ENCODE results near the gene ADCY6. TPM values are rescaled to one million over a fixed set of nuclear protein-coding genes. Genes with fewer than 3 reads are reported as not detected.

ADCY6 gene
- total and polyA plus RNA-seq, 2 of the 4 experiments (the other 2 are of a cell fraction): 18.5 to 34.4 TPM

GRCh38 chr12:48758186-48758585, 30.7 kb downstream of the ADCY6 start:
- no peaks in the 10 kb centered on the region for H3K36me3 ChIP-seq (ENCODE audit: control insufficient read depth, insufficient read depth, low read length)
- H3K4me3 ChIP-seq (ENCODE audit: insufficient read depth, low read depth, low read length): no peak overlapping the region
- H3K14ac ChIP-seq (replicated peaks; ENCODE audit: low read depth, low read length): no peak overlapping the region
- no peak overlapping the region for H2BK5ac ChIP-seq (ENCODE audit: low read depth, low read length, poor library complexity, severe bottlenecking)
- H3K4me2 ChIP-seq (ENCODE audit: low read depth, low read length): no peak overlapping the region
- H3K4ac ChIP-seq (ENCODE audit: low read depth, low read length): no peak overlapping the region
- no peaks in the 10 kb centered on the region for H4K20me1 ChIP-seq (ENCODE audit: insufficient read depth, low read length)
- H3K23ac ChIP-seq (ENCODE audit: low read depth, low read length): no peak overlapping the region
- no peak overlapping the region for H2BK20ac ChIP-seq (ENCODE audit: low read depth, low read length)
- ChIA-PET POLR2A (ENCODE audit: unreplicated experiment) (no interaction called here), CTCF (no interaction called here)
- H4K8ac ChIP-seq (ENCODE audit: low read depth in 2 of 2, low read length in 2 of 2): no peak overlapping the region
- H3K4me1 ChIP-seq (ENCODE audit: control insufficient read depth, insufficient read depth, low read length): no peaks in the 10 kb centered on the region
- H2AK9ac ChIP-seq (replicated peaks; ENCODE audit: low read depth, low read length, poor library complexity): no peak overlapping the region
- H3K18ac ChIP-seq (ENCODE audit: low read depth, low read length): no peak overlapping the region
- H3K27me3 ChIP-seq (ENCODE audit: control insufficient read depth, insufficient read depth, low read length): no peaks in the 10 kb centered on the region
- H2BK15ac ChIP-seq (ENCODE audit: low read depth, low read length): no peak overlapping the region
- DNase-seq (no peak), ATAC-seq (ENCODE audit: low read depth) (no peak)
- WGBS, 2 experiments (ENCODE audit: extremely low coverage in 2 of 2, insufficient read length in 1 of 2): no CpG with 5 or more reads among the region's 4 CpGs
- in situ Hi-C loops (cut with MboI; ENCODE audit: low sequenced_read_pairs) (no loop called here), dilution Hi-C loops (cut with HindIII; ENCODE audit: low sequenced_read_pairs, unreplicated experiment) (no loop called here), intact Hi-C loops (cut with micrococcal nuclease) (no loop called here)
- H2AFZ ChIP-seq (replicated peaks; ENCODE audit: low read length, poor library complexity): no peak overlapping the region
- H3K9me1 ChIP-seq (ENCODE audit: insufficient read depth, low read length): no peaks in the 10 kb centered on the region
- H3K27ac ChIP-seq (ENCODE audit: insufficient read depth, low read length): no peak overlapping the region
- no peak overlapping the region for H2BK120ac ChIP-seq (ENCODE audit: low read depth, low read length)
- TF ChIP-seq CTCF (conservative IDR thresholded peaks at IDR 0.05; ENCODE audit: low read depth, low read length): no peak
- no peak for TF ChIP-seq CHD1 (IDR thresholded peaks at IDR 0.05; ENCODE audit: low read depth, low read length)
- no peak for TF ChIP-seq BHLHE40 (IDR thresholded peaks at IDR 0.05; ENCODE audit: low read depth, low read length)
- H2AK5ac ChIP-seq (ENCODE audit: low read depth, low read length): no peak overlapping the region
- no TSS peak for BruUV-seq (replicated peaks)
- H3K9ac ChIP-seq (ENCODE audit: low read depth, low read length): no peak overlapping the region
- H3K79me1 ChIP-seq (ENCODE audit: low read depth in 1 of 2, low read length in 2 of 2): no peaks in the 10 kb centered on the region
- no peaks in the 10 kb centered on the region for H3K9me3 ChIP-seq (ENCODE audit: control insufficient read depth, insufficient read depth, low read length)
- H3K56ac ChIP-seq (ENCODE audit: extremely low read depth, insufficient read depth, low read length): no peak overlapping the region
- H4K91ac ChIP-seq (ENCODE audit: insufficient read depth, low read depth, low read length): no peak overlapping the region
- H4K5ac ChIP-seq (ENCODE audit: low read depth, low read length): no peak overlapping the region

All from IMR-90 (cell line).